Liver (tissue), 9 donors: ENCODE measurements around the gene GALNT17. TPM values are rescaled to one million over a fixed set of nuclear protein-coding genes. Genes with fewer than 3 reads are reported as not detected.

ENCODE experiments used
- DNase-seq: peaks from one replicate; pipeline ENCODE4 v3.0.0-alpha.2; 2017; ENCODE audit warnings: low spot score
- H3K27ac ChIP-seq, 2 donors: one replicate each; pipeline ENCODE4 v1.7.0; 2013; ENCODE audit warnings: inconsistent platforms in 2 of 2, low read length in 2 of 2, control low read depth in 1 of 2, low read depth in 1 of 2, mild to moderate bottlenecking in 1 of 2
- H3K27me3 ChIP-seq, 4 donors: one replicate each; pipeline versions ENCODE4 v1.6.1 to v1.7.0; 2013; ENCODE audit warnings: low read length in 3 of 4, inconsistent platforms in 1 of 4, mild to moderate bottlenecking in 1 of 4, moderate library complexity in 1 of 4; ENCODE audit not compliant: control insufficient read depth in 4 of 4, insufficient read depth in 4 of 4
- H3K36me3 ChIP-seq, 4 donors: one replicate each; pipeline versions ENCODE4 v1.6.1 to v1.7.0; 2013; ENCODE audit warnings: low read length in 3 of 4, mild to moderate bottlenecking in 3 of 4, low read depth in 1 of 4, moderate library complexity in 1 of 4; ENCODE audit not compliant: control insufficient read depth in 4 of 4, insufficient read depth in 3 of 4
- H3K4me1 ChIP-seq, 4 donors: one replicate each; pipeline versions ENCODE4 v1.6.1 to v1.7.0; 2013; ENCODE audit warnings: low read length in 3 of 4, mild to moderate bottlenecking in 3 of 4, moderate library complexity in 1 of 4; ENCODE audit not compliant: control insufficient read depth in 4 of 4, insufficient read depth in 4 of 4
- H3K4me3 ChIP-seq, 3 donors: one replicate each; pipeline versions ENCODE4 v1.6.1 to v1.7.0; 2013; ENCODE audit warnings: low read length in 3 of 3, control low read depth in 1 of 3, low read depth in 1 of 3, mild to moderate bottlenecking in 1 of 3
- H3K9ac ChIP-seq, 2 donors: one replicate each; pipeline ENCODE4 v1.7.0; 2013; ENCODE audit warnings: low read length in 2 of 2, mild to moderate bottlenecking in 2 of 2, moderate library complexity in 2 of 2, control low read depth in 1 of 2, low read depth in 1 of 2
- H3K9me3 ChIP-seq, 4 donors: one replicate each; pipeline versions ENCODE4 v1.6.1 to v1.7.0; 2013; ENCODE audit warnings: low read length in 3 of 4; ENCODE audit not compliant: control insufficient read depth in 4 of 4
- ATF3 ChIP-seq: IDR thresholded peaks from 2 replicates; pipeline ENCODE4 v1.6.1; 2016; ENCODE audit warnings: antibody characterized with exemption
- CTCF ChIP-seq: fragments of 150-350 bp; IDR thresholded peaks from 2 replicates; pipeline ENCODE4 v1.5.1; 2017; ENCODE audit warnings: improper control_type of control experiment, low read depth, low read length; ENCODE audit not compliant: missing input control
- EGR1 ChIP-seq, 2 donors: IDR thresholded peaks; 2 replicates each; pipeline ENCODE4 v1.6.1; 2016 to 2018; ENCODE audit warnings: antibody characterized with exemption in 2 of 2, low read depth in 2 of 2
- FOXA1 ChIP-seq: IDR thresholded peaks from 2 replicates; pipeline ENCODE4 v1.6.1; 2016; ENCODE audit warnings: antibody characterized with exemption
- FOXA2 ChIP-seq: IDR thresholded peaks from 2 replicates; pipeline ENCODE4 v1.6.1; 2016; ENCODE audit warnings: antibody characterized with exemption
- GABPA ChIP-seq, 2 donors: IDR thresholded peaks in 1 of 2; conservative IDR thresholded peaks in 1 of 2; 2 replicates each; pipeline ENCODE4 v1.6.1; 2016; ENCODE audit warnings: antibody characterized with exemption in 2 of 2, mild to moderate bottlenecking in 1 of 2, moderate library complexity in 1 of 2
- HNF4A ChIP-seq, 2 donors: conservative IDR thresholded peaks; 2 replicates each; pipeline ENCODE4 v1.6.1; 2016; ENCODE audit warnings: antibody characterized with exemption in 2 of 2, mild to moderate bottlenecking in 2 of 2
- HNF4G ChIP-seq: IDR thresholded peaks from 2 replicates; pipeline ENCODE4 v1.6.1; 2016; ENCODE audit warnings: antibody characterized with exemption
- JUND ChIP-seq, 2 donors: IDR thresholded peaks; 2 replicates each; pipeline ENCODE4 v1.6.1; 2016; ENCODE audit warnings: antibody characterized with exemption in 2 of 2
- MAX ChIP-seq: IDR thresholded peaks from 2 replicates; pipeline ENCODE4 v1.6.1; 2016; ENCODE audit warnings: antibody characterized with exemption
- NR2F2 ChIP-seq: IDR thresholded peaks from 2 replicates; pipeline ENCODE4 v1.6.1; 2016; ENCODE audit warnings: antibody characterized with exemption
- RAD21 ChIP-seq, 2 donors: IDR thresholded peaks; 2 replicates each; pipeline ENCODE4 v1.6.1; 2016; ENCODE audit warnings: antibody characterized with exemption in 2 of 2, mild to moderate bottlenecking in 2 of 2
- REST ChIP-seq: IDR thresholded peaks from 2 replicates; pipeline ENCODE4 v1.6.1; 2016; ENCODE audit warnings: antibody characterized with exemption, mild to moderate bottlenecking
- RXRA ChIP-seq, 2 donors: IDR thresholded peaks; 2 replicates each; pipeline ENCODE4 v1.6.1; 2017 to 2018; ENCODE audit warnings: antibody characterized with exemption in 2 of 2, mild to moderate bottlenecking in 1 of 2
- SP1 ChIP-seq: IDR thresholded peaks from 2 replicates; pipeline ENCODE4 v1.6.1; 2018; ENCODE audit warnings: antibody characterized with exemption, mild to moderate bottlenecking
- TAF1 ChIP-seq: conservative IDR thresholded peaks from 2 replicates; pipeline ENCODE4 v1.6.1; 2016; ENCODE audit warnings: antibody characterized with exemption, mild to moderate bottlenecking
- YY1 ChIP-seq: IDR thresholded peaks from 2 replicates; pipeline ENCODE4 v1.6.1; 2016; ENCODE audit warnings: antibody characterized with exemption, mild to moderate bottlenecking
- ZBTB33 ChIP-seq: IDR thresholded peaks from 2 replicates; pipeline ENCODE4 v1.6.1; 2016; ENCODE audit warnings: antibody characterized with exemption
- WGBS: extraction: QIAGEN DNeasy Blood & Tissue Kit; methylation state at CpG from one replicate; pipeline ENCODE4 v1.1.7; 2013; 5-methylcytosine and 5-hydroxymethylcytosine counted together
- polyA plus RNA-seq, 2 donors: library from polyadenylated mRNA; stranded (reverse) in 1 of 2; unstranded in 1 of 2; fragments of 200-250 nt in 1 of 2; fragments of >200 nt in 1 of 2; fragmentation: Nextera tagmentation in 1 of 2; extraction: Ambion mirVana in 1 of 2; gene quantifications; one replicate each; pipeline versions ENCODE4 v1.2.1 to v1.2.3, GENCODE V29; 2013 to 2015
- total RNA-seq, 2 donors: library from RNA; depleted of rRNA; stranded (reverse); fragments of >200 nt; gene quantifications; one replicate each; pipeline ENCODE4 v1.2.3, GENCODE V29; 2014
- donor health status: healthy.
- donor health status: healthy.
- donor health status: healthy.
- donor health status: healthy.
- donor health status: healthy.

Gene GALNT17
- total and polyA plus RNA-seq, 4 donors, result 0.10 to 0.42 (median 0.37) TPM; not detected in 1

- TF ChIP-seq GABPA (IDR thresholded peaks at IDR 0.05 in 1 of 2, conservative IDR thresholded peaks at IDR 0.05 in 1 of 2) (no peak), CTCF (no peak), YY1 (no peak), JUND (IDR thresholded peaks at IDR 0.05) (no peak)
Measured at GRCh38 chr7:71625545-71625944, 493.6 kb downstream of the GALNT17 start (continued).

GRCh38 chr7:71626206-71626605 is 494.3 kb downstream of the GALNT17 start:
- TF ChIP-seq EGR1 (IDR thresholded peaks at IDR 0.05; ENCODE audit: low read depth in 2 of 2) (no peak), YY1 (no peak), JUND (IDR thresholded peaks at IDR 0.05) (no peak), MAX (no peak), SP1 (no peak), RAD21 (IDR thresholded peaks at IDR 0.05) (no peak), FOXA2 (no peak), HNF4G (no peak), ZBTB33 (no peak), FOXA1 (no peak), GABPA (IDR thresholded peaks at IDR 0.05 in 1 of 2, conservative IDR thresholded peaks at IDR 0.05 in 1 of 2) (no peak), NR2F2 (no peak), ATF3 (no peak), CTCF (no peak), REST (no peak), RXRA (IDR thresholded peaks at IDR 0.05) (no peak), HNF4A (conservative IDR thresholded peaks at IDR 0.05) (no peak), TAF1 (no peak)
- H3K36me3 ChIP-seq, result no peaks in the 10 kb centered on the region
- H3K4me3 ChIP-seq, result no peak overlapping the region
- no peaks in the 10 kb centered on the region for H3K9me3 ChIP-seq
- H3K4me1 ChIP-seq, result no peaks in the 10 kb centered on the region
- 63% methylated on average over 1 of the region's 1 CpG for WGBS
- DNase-seq, result no peak
- H3K27me3 ChIP-seq, result no peaks in the 10 kb centered on the region
- no peak overlapping the region for H3K9ac ChIP-seq
- no peak overlapping the region for H3K27ac ChIP-seq
